Colonic mucosa (tissue), 4 donors: ENCODE data around the gene CHPT1. TPM values are rescaled to one million over a fixed set of nuclear protein-coding genes. Genes with fewer than 3 reads are reported as not detected.

Experiments
- DNase-seq: peaks from one replicate; pipeline ENCODE4 v3.0.0-alpha.2; 2020
- H3K27ac ChIP-seq: fragments of 200-600 bp; one replicate; pipeline ENCODE4 v1.8.0; 2021
- H3K27me3 ChIP-seq: fragments of 200-600 bp; one replicate; pipeline ENCODE4 v1.8.0; 2021
- H3K36me3 ChIP-seq: fragments of 200-600 bp; one replicate; pipeline ENCODE4 v1.8.0; 2021
- H3K4me1 ChIP-seq: fragments of 200-600 bp; one replicate; pipeline ENCODE4 v1.8.0; 2021; ENCODE audit warnings: mild to moderate bottlenecking
- H3K4me3 ChIP-seq: fragments of 200-600 bp; one replicate; pipeline ENCODE4 v1.8.0; 2021
- H3K9ac ChIP-seq, 2 donors: one replicate each; pipeline ENCODE4 v1.7.0; 2013; ENCODE audit warnings: control low read depth in 2 of 2, low read depth in 2 of 2, low read length in 2 of 2
- H3K9me3 ChIP-seq: fragments of 200-600 bp; one replicate; pipeline ENCODE4 v1.8.0; 2021
- intact Hi-C: fragments of 100-400 bp; cut with DNase I; formaldehyde crosslinking; loops from one replicate; pipeline ENCODE4 v1.14.1; 2022
- total RNA-seq, 2 donors: library from RNA; stranded (reverse); fragmentation: NEBNext Ultra II Directional in 1 of 2; extraction: Animal tissue kit (Norgen Biotek cat#: 25700) in 1 of 2; gene quantifications; one replicate each; pipeline ENCODE4 v1.2.1, GENCODE V29; 2021
- TF ChIP-seq, protein P1 (sequence below): fragments of 200-600 bp; IDR thresholded peaks from one replicate; pipeline ENCODE4 v1.8.0; 2022; ENCODE audit warnings: antibody characterized with exemption, mild to moderate bottlenecking
- donor health status: healthy.
- donor health status: DM: no; HTN: no; CAD: no.
- donor health status: DM: no; HTN: no; CAD: no.

CHPT1 gene
- total RNA-seq, result 100 to 1,000 TPM in 1 of 2 donors, 10 to 100 TPM in 1; 88.6 to 108 TPM

DNA sequence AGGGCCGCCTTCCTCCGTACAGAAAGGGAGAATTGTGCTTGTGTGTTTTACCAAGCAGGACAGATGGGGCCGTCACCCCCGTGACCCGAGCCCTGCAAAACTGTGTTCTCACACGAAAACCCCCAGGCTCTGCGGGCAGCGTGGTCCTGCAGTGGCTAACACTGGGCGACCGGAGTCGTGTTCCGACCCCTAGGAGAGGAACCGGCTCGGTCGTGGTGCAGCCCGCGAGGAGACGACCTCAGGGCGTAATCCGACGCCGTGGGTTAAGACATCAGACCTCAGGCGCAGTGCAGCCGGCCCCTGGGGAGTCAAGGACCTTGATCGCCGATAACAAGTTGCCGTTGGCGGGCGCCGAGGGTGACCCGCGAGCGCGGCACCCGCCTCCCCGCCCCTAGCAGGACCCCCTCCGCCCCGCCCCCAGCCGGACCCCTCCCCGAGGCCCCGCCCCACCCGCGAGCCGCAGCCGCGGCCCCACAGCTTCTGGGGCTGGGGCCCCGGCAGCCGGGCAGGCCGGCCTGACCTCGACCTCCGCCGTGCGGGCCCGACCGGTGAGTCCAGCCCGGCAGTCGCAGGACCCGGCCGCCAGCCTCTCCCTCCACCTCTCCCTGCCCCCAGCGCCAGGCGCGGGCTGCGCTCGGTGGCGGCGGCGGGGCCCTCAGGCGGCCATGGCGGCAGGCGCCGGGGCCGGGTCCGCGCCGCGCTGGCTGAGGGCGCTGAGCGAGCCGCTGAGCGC lies at the start of gene CHPT1:
TSS of gene CHPT1 (plus strand) at position 444 of the 733 bp plus-strand sequence. CDS start at position 666, 222 bp downstream.
- intact Hi-C loops, result no loop called here
- peak; percentile 82 for DNase-seq
- peaks cover 10% of the 10 kb centered on the region for H3K4me1 ChIP-seq
- H3K27me3 ChIP-seq, result no peaks in the 10 kb centered on the region
- peak within 1 kb of the TSS; percentile 83 to 97 for H3K9ac ChIP-seq
- TF ChIP-seq, protein P1, sequence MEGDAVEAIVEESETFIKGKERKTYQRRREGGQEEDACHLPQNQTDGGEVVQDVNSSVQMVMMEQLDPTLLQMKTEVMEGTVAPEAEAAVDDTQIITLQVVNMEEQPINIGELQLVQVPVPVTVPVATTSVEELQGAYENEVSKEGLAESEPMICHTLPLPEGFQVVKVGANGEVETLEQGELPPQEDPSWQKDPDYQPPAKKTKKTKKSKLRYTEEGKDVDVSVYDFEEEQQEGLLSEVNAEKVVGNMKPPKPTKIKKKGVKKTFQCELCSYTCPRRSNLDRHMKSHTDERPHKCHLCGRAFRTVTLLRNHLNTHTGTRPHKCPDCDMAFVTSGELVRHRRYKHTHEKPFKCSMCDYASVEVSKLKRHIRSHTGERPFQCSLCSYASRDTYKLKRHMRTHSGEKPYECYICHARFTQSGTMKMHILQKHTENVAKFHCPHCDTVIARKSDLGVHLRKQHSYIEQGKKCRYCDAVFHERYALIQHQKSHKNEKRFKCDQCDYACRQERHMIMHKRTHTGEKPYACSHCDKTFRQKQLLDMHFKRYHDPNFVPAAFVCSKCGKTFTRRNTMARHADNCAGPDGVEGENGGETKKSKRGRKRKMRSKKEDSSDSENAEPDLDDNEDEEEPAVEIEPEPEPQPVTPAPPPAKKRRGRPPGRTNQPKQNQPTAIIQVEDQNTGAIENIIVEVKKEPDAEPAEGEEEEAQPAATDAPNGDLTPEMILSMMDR, result no peak
- H3K4me3 ChIP-seq, result peak within 1 kb of the TSS; percentile 86
- H3K27ac ChIP-seq, result peak within 1 kb of the TSS; percentile 93
- no peaks in the 10 kb centered on the region for H3K36me3 ChIP-seq
- H3K9me3 ChIP-seq, result no peaks in the 10 kb centered on the region

DNA sequence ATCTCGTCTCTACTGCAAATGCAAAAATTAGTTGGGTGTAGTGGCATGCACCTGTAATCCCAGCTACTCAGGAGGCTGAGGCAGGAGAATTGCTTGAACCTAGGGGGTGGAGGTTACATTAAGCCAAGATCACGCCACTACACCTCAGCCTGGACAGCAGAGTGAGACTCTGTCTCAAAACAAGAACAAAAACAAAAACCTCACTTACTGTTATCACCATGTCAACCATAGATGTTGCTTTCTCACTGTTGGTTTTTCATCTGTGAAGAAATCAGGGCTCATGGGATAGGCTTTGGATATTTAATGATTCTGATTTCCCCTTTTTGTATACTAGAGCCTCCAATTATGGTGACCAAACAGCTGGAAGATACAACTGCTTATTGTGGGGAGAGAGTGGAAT lies 49.7 kb upstream of the CHPT1 start:
- Histone ChIP-seq H3K9me3 (no peaks in the 10 kb centered on the region), H3K36me3 (no peaks in the 10 kb centered on the region), H3K27ac (no peak overlapping the region), H3K4me3 (no peak overlapping the region), H3K9ac (no peak overlapping the region), H3K27me3 (no peaks in the 10 kb centered on the region), H3K4me1 (no peaks in the 10 kb centered on the region)
- TF ChIP-seq, protein P1, result no peak
- DNase-seq, result no peak
- intact Hi-C loops, result no loop called here

DNA sequence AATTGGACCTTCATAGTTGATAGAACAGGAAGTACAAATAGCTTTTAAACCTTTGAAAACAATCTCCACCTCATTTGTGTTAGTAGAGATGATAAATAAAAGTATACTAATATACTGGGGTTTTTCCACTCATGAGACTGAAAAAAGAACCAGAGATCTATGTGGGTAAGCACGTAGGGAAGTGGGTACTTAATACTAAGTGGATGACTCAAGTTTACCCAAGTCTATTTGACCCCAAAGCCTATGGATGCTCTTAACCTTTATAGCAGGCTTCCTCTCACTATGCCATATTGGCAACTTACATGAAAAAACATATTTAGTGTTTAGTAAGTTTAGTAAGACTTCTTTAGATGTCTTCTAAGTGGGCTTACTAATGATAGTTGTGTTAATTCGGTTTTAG lies 49.2 kb upstream of the CHPT1 start:
- Histone ChIP-seq H3K4me3 (no peak overlapping the region), H3K9ac (no peak overlapping the region), H3K27ac (no peak overlapping the region), H3K4me1 (no peaks in the 10 kb centered on the region), H3K9me3 (no peaks in the 10 kb centered on the region), H3K27me3 (no peaks in the 10 kb centered on the region), H3K36me3 (no peaks in the 10 kb centered on the region)
- no peak for DNase-seq
- TF ChIP-seq, protein P1, result no peak
- intact Hi-C loops, result no loop called here

DNA sequence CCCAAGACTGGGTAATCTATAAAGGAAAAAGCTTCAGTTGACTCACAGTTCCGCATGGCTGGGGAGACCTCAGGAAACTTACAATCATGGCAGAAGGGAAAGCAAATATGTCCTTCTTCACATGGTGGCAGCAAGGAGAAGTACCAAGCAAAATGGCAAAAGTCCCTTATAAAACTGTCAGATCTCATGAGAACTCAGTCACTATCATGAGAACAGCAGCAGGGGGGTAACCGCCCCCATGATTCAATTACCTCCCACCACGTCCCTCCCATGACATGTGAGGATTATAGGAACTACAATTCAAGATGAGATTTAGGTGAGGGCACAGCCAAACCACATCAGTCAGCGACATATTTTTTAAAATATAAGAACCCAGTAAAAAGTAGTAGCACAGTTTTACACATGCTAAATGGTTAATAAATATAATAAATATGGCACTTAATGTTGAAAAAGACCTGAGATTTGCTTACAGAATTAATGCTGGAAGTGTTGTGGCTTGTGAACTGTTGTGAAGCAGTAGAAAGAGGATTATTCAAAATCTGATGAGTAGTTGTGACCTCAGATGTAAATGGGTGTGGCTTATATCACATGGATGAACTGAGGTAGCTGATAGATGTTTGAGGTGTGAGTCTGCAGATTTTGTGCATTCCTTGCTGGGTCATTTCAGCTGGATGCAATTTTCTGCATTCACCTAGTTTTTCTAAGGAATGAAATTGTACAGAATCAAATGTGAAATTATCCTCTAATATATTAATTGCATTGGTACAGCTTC lies 46.9 kb upstream of the CHPT1 start:
- H3K9me3 ChIP-seq, result no peaks in the 10 kb centered on the region

GRCh38 chr12:101653030-101653429 lies 44.4 kb upstream of the CHPT1 start:
- Histone ChIP-seq H3K36me3 (no peaks in the 10 kb centered on the region), H3K4me1 (no peaks in the 10 kb centered on the region), H3K4me3 (no peak overlapping the region), H3K27ac (no peak overlapping the region), H3K27me3 (no peaks in the 10 kb centered on the region), H3K9ac (no peak overlapping the region), H3K9me3 (no peaks in the 10 kb centered on the region)
- intact Hi-C loops, result no loop called here
- DNase-seq, result no peak
- TF ChIP-seq, protein P1, result no peak

More for the DNA sequence above, 46.9 kb upstream of the CHPT1 start:
- Histone ChIP-seq H3K36me3 (no peaks in the 10 kb centered on the region), H3K9ac (no peak overlapping the region), H3K4me1 (no peaks in the 10 kb centered on the region), H3K4me3 (no peak overlapping the region), H3K27ac (no peak overlapping the region), H3K27me3 (no peaks in the 10 kb centered on the region)
- no peak for DNase-seq
- intact Hi-C loops, result no loop called here
- TF ChIP-seq, protein P1, result no peak
